GM19468 (cell line): ENCODE data around the gene DOCK9.

Source experiments
- ATAC-seq: cut with Tn5 transposase; IDR thresholded peaks from one replicate; pipeline ENCODE4 v1.9.1; 2021; ENCODE audit warnings: mild to moderate bottlenecking, moderate library complexity, moderate number of reproducible peaks; ENCODE audit not compliant: unreplicated experiment; ENCODE audit errors: extremely low read depth

The DOCK9 gene

GRCh38 chr13:98957731-98958442 is 20.0 kb downstream of the DOCK9 start:
- no peak for ATAC-seq

DNA sequence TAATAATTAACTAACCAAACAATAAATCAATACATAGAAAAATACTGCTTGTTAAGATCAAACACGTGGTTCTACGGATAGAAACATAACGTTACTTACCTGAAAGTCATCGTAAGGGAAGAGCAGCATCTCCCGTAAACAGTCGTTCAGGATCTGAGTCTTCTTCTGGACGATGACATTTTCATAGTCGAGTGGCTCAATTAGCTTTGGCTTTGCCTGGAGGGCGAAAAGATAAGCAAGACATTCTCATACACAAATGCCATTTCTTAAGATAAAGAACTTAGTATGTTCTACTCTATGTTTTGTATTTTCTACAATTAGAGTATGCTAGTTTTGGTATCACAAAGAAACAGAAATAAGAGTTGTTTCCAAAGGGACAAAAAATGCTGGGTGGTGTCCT is 22.5 kb downstream of the DOCK9 start:
- ATAC-seq, result no peak

GRCh38 chr13:98954313-98954712 is 23.6 kb downstream of the DOCK9 start:
- ATAC-seq, result no peak

DNA sequence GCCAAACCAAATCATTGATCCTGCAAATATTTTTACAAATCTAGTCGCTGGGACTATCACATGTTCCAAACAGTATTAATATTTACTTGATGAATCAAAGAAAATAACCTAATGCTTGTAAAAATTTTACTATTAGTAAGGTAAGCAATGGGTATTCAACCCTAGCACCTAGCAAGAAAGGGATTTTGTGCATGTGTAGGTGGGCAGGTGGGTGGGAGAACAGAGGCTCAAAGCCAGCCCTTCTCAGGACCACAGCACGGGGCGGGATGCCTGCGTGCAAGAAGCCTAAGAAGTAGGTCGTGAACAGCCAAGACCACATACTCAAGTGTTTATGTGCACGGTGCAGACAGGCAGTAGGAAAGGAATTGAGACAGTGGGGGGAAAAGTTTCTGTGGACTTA is 26.6 kb downstream of the DOCK9 start:
- ATAC-seq, result no peak

DNA sequence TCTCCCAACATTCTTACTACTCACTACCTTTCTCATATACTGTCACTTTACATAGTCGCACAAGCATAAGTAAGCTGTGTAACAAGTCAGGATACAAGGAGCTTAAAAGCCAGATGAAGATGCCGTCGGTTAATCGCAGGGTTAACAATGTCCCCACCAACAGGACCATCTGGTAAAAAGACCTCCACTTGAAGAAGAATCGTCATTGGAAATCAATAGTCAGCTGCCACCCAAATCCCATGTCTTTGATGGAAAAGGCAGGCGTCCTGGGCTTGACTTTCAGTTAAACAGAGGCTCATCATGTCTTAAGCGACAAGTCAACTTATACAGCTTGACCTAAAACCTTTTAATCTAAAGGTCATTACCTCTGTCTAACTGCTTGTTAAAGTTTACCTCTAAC is 27.2 kb downstream of the DOCK9 start:
- no peak for ATAC-seq

DNA sequence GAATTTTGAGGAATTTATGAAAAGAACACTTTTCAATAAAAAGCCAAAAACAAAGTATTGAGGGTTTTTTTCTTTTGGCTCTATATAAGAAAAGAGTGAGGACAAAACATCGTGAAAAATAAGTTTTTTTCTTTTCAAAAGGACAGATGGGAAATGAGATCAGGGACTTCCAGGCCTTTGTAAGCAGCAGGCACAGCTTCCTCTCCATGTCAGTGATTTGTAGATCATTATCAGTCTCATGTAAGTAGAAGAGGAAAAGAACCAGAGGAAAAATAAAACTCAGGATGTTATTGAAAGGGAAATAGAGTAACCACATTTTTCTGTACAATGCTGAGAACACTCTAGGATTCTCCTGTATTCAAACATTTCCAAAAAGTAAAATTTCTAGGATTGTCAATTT is 29.9 kb downstream of the DOCK9 start:
- no peak for ATAC-seq

- no peak for ATAC-seq
Observed at GRCh38 chr13:98945863-98946605, 31.8 kb downstream of the DOCK9 start.

- no peak for ATAC-seq
Observed at GRCh38 chr13:98944336-98944735, 33.5 kb downstream of the DOCK9 start.

DNA sequence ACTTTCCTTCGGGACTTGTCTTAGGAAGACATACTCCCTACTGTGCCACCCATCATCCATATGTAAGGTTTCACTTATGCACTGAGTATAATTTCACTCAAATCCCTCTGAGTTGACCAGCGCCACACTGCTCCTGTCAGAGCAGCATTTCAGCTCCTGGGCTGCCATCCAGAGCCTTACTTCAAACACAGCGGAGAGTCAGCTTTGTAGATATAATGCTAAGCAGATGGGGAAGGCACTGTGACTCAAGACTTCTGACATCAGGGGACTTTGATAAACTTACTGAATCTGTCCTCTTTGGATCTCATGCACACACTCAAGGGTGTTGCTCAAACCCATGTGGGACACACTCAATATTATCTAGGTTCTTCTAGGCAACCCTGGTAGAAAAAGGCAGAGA is 34.9 kb downstream of the DOCK9 start:
- no peak for ATAC-seq

DNA sequence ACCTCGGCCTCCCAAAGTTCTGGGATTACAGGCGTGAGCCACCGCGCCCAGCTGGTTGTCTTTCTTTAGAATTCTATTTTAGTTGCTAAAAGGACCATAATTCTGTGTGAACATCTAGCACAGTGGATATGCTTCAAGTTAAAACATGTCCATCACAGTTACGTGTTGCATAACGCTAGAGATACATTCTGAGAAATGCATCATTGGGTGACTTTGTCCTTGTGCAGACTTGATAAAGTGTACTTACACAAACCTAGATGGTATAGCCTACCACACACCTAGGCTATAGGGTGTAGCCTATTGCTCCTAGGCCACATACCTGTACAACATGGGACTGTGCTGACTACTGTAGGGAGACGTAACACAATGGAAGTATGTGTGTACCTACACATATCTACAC is 35.4 kb downstream of the DOCK9 start:
- ATAC-seq, result no peak

GRCh38 chr13:98941536-98941935 is 36.3 kb downstream of the DOCK9 start:
- no peak for ATAC-seq

- no peak for ATAC-seq
Observed at GRCh38 chr13:98941126-98941525, 36.7 kb downstream of the DOCK9 start.

- ATAC-seq, result no peak
Observed at GRCh38 chr13:98940325-98941001, 37.4 kb downstream of the DOCK9 start.

DNA sequence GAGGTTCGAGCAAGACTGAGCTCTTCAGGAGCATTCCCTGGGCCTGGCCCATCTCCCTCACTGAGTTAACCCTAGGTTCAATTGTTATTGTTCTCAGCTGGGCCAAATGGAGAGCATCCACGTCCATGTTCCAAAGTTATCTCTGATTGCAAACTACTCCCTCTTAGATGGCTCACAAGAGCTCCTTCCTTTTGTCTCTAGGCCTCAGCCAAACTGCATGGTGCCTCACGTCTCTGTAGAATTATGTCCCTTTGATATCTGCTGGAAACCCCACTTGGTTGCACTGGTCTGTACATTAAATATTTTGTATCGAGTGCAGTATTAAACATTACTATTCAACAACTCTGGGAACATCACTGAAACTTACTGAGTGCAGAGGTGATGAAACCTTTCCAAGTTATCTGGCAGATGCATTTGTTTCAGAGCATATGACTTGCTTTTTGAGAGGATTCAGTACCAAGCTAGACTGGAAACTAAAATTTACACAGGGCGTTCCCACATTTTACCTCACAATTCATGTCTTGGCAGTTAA is 38.1 kb downstream of the DOCK9 start:
- no peak for ATAC-seq

- ATAC-seq, result no peak
Observed at GRCh38 chr13:98938801-98939200, 39.1 kb downstream of the DOCK9 start.

DNA sequence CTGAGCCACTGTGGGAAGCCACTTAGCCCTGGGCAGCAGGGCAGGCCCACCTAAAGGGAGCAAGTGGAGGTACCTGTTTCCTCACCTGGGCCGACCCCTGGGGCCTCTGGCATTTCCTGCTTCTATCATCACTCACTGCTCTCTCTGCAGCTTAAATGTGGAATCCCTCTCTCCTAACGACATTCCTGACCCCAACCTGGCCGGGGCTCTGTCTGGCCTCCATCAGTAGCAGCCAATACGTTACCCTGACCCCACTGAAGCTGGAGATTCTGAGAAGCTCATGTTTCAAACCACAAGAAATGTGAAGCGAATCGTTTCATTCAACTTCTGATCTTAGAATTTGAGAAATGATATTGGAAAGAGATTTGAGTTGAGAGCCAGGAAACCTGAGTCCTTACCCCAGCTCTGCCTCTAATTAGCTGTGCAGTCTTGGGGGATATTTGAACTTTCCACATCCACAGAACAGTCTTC is 39.9 kb downstream of the DOCK9 start:
- no peak for ATAC-seq

- no peak for ATAC-seq
Observed at GRCh38 chr13:98934243-98934642, 43.6 kb downstream of the DOCK9 start.

DNA sequence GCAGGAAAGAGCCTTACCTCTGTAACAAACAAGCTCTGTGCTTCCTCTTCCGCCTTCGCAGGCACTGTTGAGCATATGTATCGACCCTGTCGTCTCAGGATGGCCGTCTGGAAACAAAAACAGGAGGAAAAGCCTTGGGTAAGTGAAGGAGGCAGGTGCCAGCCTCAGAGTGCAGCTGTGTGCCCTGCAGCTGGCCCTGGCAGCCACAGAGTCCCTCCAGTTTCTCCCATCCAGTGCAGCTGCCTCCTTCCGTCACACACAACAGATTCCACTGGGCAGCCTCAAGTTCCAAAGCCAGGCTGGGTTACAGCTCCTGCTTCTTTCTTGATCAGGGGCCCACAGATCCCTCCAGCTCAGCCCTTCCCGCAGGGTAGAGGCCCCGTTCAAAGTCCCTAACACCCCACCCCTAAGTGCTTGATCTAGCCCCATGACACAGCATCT is 47.7 kb downstream of the DOCK9 start:
- no peak for ATAC-seq

GRCh38 chr13:98927951-98928927 is 49.6 kb downstream of the DOCK9 start:
- ATAC-seq, result no peak

DNA sequence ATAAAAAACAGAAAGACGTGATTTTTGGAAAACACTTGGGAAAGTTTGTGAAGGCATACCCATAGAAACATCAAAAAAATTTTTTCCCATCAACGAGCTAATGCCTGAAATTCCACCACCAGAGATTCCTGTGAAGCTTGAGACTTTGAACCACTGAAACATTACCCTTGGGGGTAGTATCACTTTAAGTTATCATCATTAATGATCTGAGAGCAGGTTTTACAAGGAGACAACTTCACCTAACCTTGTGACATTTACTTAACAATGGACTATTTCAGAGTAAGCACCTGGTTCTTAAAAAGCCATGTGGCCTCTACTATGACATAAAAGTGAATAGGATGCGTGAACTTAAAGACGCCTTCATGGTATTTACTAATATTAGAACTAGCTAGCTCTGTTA is 51.9 kb downstream of the DOCK9 start:
- ATAC-seq, result no peak
